Ovary (tissue), 9 donors: ENCODE results near the gene CXorf58. TPM values are rescaled to one million over a fixed set of nuclear protein-coding genes. Genes with fewer than 3 reads are reported as not detected.
"Not testable (repeated sequence)": the region's sequence is repeated elsewhere in the genome, so short reads cannot be mapped to it uniquely, and the experiment has no call there.

Experiments
- DNase-seq, 5 donors: peaks; one replicate each; pipeline ENCODE4 v3.0.0-alpha.2; 2019 to 2020
- H3K27ac ChIP-seq, 2 donors: fragments of 200-600 bp; one replicate each; pipeline versions ENCODE4 v1.5.1 to v1.8.0; 2019 to 2022
- H3K27me3 ChIP-seq: fragments of 200-600 bp; one replicate; pipeline ENCODE4 v1.8.0; 2022
- H3K36me3 ChIP-seq: fragments of 200-600 bp; sonication (generic); one replicate; pipeline ENCODE4 v1.5.1; 2019
- H3K4me1 ChIP-seq: one replicate; pipeline ENCODE4 v1.8.1; 2013; ENCODE audit warnings: mild to moderate bottlenecking, moderate library complexity; ENCODE audit not compliant: insufficient read depth
- H3K4me3 ChIP-seq: fragments of 200-600 bp; sonication (generic); one replicate; pipeline ENCODE4 v1.5.1; 2017
- H3K9me3 ChIP-seq, 2 donors: fragments of 200-600 bp in 1 of 2; sonication (generic) in 1 of 2; one replicate each; pipeline versions ENCODE4 v1.5.1 to v1.8.1; 2013 to 2019; ENCODE audit warnings: mild to moderate bottlenecking in 1 of 2, moderate library complexity in 1 of 2
- EP300 ChIP-seq: sonication (generic); formaldehyde crosslinking; IDR thresholded peaks from one replicate; pipeline ENCODE4 v1.6.1; 2017; ENCODE audit warnings: antibody characterized with exemption
- POLR2A ChIP-seq: fragments of 450-650 bp; IDR thresholded peaks from one replicate; pipeline ENCODE4 v1.6.1; 2017; ENCODE audit warnings: antibody characterized with exemption, mild to moderate bottlenecking, moderate library complexity
- WGBS, 3 donors: extraction: QIAGEN DNeasy Blood & Tissue Kit in 1 of 3; methylation state at CpG; one replicate each; pipeline versions ENCODE4 v1.1.5 to v1.1.7; 2013 to 2017; 5-methylcytosine and 5-hydroxymethylcytosine counted together
- intact Hi-C, 4 donors: fragments of 100-400 bp; cut with DNase I; formaldehyde crosslinking; loops; one replicate each; pipeline versions ENCODE4 v1.11.0 to v1.15.1; 2022 to 2023
- polyA plus RNA-seq, 2 donors: library from polyadenylated mRNA; stranded (reverse); fragments of 200-250 nt in 1 of 2; fragments of 350-450 nt in 1 of 2; fragmentation: Illumina TruSeq in 1 of 2; extraction: RNeasy Lipid Tissue Mini Kit (QIAGEN cat#74804) in 1 of 2; gene quantifications; one replicate each; pipeline ENCODE4 v1.2.3, GENCODE V29; 2013 to 2014
- total RNA-seq, 7 donors: library from RNA; depleted of rRNA in 2 of 7; stranded (reverse); fragments of >200 nt in 2 of 7; fragmentation: NEBNext Ultra II Directional in 3 of 7; extraction: Animal tissue kit (Norgen Biotek cat#: 25700) in 3 of 7; gene quantifications; one replicate each; pipeline versions ENCODE4 v1.1.0 to v1.2.4, GENCODE V29; 2016 to 2023
- TF ChIP-seq, protein P1 (sequence below), 3 donors: fragments of 450-650 bp in 2 of 3; fragments of 200-600 bp in 1 of 3; IDR thresholded peaks; one replicate each; pipeline versions ENCODE4 v1.5.1 to v1.8.0; 2016 to 2022; ENCODE audit warnings: antibody characterized with exemption in 3 of 3, mild to moderate bottlenecking in 1 of 3
- donor health status: DM: no; HTN: no; CAD: no; lungs with moderate emphysema.
- donor health status: DM: no; HTN: no; CAD: no.
- donor health status: Bipolar disorder and iron deficiency.
- donor health status: DM: yes; HTN: yes; CAD: no.
- donor health status: DM: no; HTN: no; CAD: no.
- donor health status: DM: yes; HTN: yes; CAD: no.

CXorf58 gene
- total and polyA plus RNA-seq, 9 donors, result 0.04 to 0.72 (median 0.22) TPM; not detected in 5

- H3K27me3 ChIP-seq, result no peaks in the 10 kb centered on the region
- TF ChIP-seq POLR2A (no peak), EP300 (no peak)
- TF ChIP-seq, protein P1, sequence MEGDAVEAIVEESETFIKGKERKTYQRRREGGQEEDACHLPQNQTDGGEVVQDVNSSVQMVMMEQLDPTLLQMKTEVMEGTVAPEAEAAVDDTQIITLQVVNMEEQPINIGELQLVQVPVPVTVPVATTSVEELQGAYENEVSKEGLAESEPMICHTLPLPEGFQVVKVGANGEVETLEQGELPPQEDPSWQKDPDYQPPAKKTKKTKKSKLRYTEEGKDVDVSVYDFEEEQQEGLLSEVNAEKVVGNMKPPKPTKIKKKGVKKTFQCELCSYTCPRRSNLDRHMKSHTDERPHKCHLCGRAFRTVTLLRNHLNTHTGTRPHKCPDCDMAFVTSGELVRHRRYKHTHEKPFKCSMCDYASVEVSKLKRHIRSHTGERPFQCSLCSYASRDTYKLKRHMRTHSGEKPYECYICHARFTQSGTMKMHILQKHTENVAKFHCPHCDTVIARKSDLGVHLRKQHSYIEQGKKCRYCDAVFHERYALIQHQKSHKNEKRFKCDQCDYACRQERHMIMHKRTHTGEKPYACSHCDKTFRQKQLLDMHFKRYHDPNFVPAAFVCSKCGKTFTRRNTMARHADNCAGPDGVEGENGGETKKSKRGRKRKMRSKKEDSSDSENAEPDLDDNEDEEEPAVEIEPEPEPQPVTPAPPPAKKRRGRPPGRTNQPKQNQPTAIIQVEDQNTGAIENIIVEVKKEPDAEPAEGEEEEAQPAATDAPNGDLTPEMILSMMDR (IDR thresholded peaks at IDR 0.05), result no peak
- WGBS, 3 donors, result 85 to 93% (median 90%) methylated on average over 3 of the region's 3 CpGs
- no peaks in the 10 kb centered on the region for H3K36me3 ChIP-seq
- intact Hi-C loops, result no loop called here
- no peaks in the 10 kb centered on the region for H3K4me1 ChIP-seq
- no peak for DNase-seq
- no peak overlapping the region for H3K4me3 ChIP-seq
- H3K9me3 ChIP-seq, result no peaks in the 10 kb centered on the region
- no peak overlapping the region for H3K27ac ChIP-seq
Measured at GRCh38 chrX:23959781-23960180, 52.0 kb downstream of the CXorf58 start.

GRCh38 chrX:23964191-23964590, 56.4 kb downstream of the CXorf58 start:
- H3K9me3 ChIP-seq, result no peaks in the 10 kb centered on the region

DNA sequence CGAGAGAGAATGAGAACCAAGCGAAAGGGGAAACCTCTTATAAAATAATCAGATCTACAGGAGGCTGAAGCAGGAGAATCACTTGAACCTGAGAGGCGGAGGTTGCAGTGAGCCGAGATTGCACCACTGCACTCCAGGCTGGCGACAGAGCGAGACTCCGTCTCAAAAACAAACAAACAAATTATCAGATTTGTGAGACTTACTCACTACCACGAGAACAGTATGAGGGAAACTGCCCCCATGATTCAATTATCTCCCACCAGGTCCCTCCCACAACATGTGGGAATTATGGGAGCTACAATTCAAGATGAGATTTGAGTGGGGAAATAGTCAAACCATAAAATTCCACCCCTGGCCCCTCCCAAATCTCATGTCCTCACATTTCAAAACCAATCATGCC, 57.8 kb downstream of the CXorf58 start:
- H3K27ac ChIP-seq, DNase-seq, H3K4me1 ChIP-seq, intact Hi-C loops, H3K4me3 ChIP-seq, H3K36me3 ChIP-seq, H3K9me3 ChIP-seq, H3K27me3 ChIP-seq: not testable (repeated sequence)
- 81 to 86% (median 85%) methylated on average over 8 of the region's 8 CpGs for WGBS, 3 donors

More at GRCh38 chrX:23964191-23964590, 56.4 kb downstream of the CXorf58 start:
- DNase-seq, result no peak
- Histone ChIP-seq H3K4me1 (no peaks in the 10 kb centered on the region), H3K36me3 (no peaks in the 10 kb centered on the region), H3K27ac (no peak overlapping the region), H3K4me3 (no peak overlapping the region), H3K27me3 (no peaks in the 10 kb centered on the region)
- 62 to 70% (median 64%) methylated on average over 5 of the region's 5 CpGs for WGBS, 3 donors
- no peak for TF ChIP-seq POLR2A
- TF ChIP-seq, protein P1 (IDR thresholded peaks at IDR 0.05), result no peak
- TF ChIP-seq EP300, result no peak
- intact Hi-C loops, result no loop called here

DNA sequence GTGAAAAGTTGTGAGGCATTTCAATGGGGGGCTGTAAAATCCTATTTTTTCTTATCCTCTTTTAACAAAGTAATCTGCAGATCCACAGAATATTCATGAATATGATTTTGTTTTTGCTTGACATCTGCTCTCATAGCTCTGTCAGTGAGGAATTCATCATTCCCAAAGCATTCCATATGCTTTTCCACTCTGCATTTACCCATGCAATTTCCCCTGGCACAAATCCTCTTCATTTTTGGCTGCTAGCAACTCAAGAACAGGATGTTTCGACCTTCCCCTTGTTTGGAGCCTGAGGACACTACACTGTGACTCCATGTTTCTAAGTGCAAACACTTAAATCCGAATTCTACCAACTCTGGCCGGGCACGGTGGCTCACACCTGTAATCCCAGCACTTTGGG, 70.7 kb downstream of the CXorf58 start:
- Histone ChIP-seq H3K4me1 (peaks cover 2% of the 10 kb centered on the region), H3K4me3 (no peak overlapping the region), H3K27me3 (no peaks in the 10 kb centered on the region), H3K36me3 (no peaks in the 10 kb centered on the region), H3K27ac (no peak overlapping the region), H3K9me3 (no peaks in the 10 kb centered on the region)
- TF ChIP-seq EP300, result no peak
- TF ChIP-seq POLR2A, result no peak
- TF ChIP-seq, protein P1 (IDR thresholded peaks at IDR 0.05), result no peak
- 51 to 73% (median 63%) methylated on average over 4 of the region's 4 CpGs for WGBS, 3 donors
- no peak for DNase-seq
- intact Hi-C loops, result no loop called here

- Histone ChIP-seq H3K27me3 (no peaks in the 10 kb centered on the region), H3K36me3 (no peaks in the 10 kb centered on the region), H3K4me3 (no peak overlapping the region), H3K9me3 (no peaks in the 10 kb centered on the region), H3K27ac (no peak overlapping the region), H3K4me1 (peaks cover 2% of the 10 kb centered on the region)
- WGBS, 3 donors, result 38 to 42% (median 39%) methylated on average over 5 of the region's 5 CpGs
- no peak for DNase-seq
- TF ChIP-seq, protein P1 (IDR thresholded peaks at IDR 0.05), result no peak
- no peak for TF ChIP-seq EP300
- no peak for TF ChIP-seq POLR2A
- intact Hi-C loops, result no loop called here
Measured at GRCh38 chrX:23980011-23980441, 72.2 kb downstream of the CXorf58 start.
